A549 treated with dexamethasone at 1 μM for 4 hours (cell line): ENCODE data around the gene NCSTN. TPM values are rescaled to one million over a fixed set of nuclear protein-coding genes. Genes with fewer than 3 reads are reported as not detected.

Experiments
- total RNA-seq: library from RNA; stranded (reverse); fragments of 200-300 nt; extraction: Qiagen RNA extraction; gene quantifications from 5 replicates; pipeline ENCODE4 v1.2.3, GENCODE V29; 2022

Gene NCSTN
- total RNA-seq: 41.5 to 54.5 TPM (median 51.5 TPM) in 5 replicates

DNA sequence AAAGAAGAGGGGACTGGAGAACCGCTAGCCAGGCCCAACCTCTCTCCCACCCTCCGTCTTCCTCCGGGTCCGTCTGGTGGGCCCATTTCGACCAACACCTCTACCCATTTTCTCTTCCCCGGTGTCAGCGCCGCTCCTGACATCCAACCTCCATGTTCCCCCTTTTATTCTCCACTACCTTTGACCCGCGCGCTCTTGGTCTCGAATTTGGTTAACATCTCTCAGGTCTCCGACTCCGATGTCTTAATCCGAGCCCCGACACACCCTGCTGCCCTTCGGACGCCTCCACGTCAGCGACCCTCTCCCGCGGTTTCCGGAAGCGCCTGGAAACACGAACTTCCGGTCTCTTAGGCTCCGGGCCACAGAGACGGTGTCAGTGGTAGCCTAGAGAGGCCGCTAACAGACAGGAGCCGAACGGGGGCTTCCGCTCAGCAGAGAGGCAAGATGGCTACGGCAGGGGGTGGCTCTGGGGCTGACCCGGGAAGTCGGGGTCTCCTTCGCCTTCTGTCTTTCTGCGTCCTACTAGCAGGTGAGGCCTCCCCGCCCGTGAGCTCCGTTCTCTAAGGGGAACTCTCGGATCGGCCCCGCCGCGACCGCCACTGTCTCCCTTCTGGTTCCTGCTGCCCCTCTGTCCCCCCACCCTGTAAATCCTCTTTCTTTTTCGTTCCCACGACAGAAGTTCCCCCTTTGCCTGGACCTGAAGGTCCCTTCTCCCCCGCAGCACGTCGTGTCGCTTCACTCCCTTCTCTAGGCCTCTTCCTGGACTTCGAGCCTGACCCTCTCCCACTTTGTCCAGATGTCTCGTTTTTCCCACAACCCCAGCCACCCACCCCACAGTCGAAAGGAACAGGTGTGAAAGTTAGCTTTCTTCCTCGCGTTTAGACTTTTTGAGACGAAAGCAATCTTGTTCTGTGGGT, at the start of gene NCSTN, which contains the start of gene COPA:
Gene NCSTN (plus strand): TSS at position 431 of the 917 bp plus-strand sequence. CDS start 14 bp downstream, at position 445.
Gene COPA (minus strand): TSS at position 298 of the 917 bp plus-strand sequence. CDS start 80 bp downstream, at position 218.

DNA sequence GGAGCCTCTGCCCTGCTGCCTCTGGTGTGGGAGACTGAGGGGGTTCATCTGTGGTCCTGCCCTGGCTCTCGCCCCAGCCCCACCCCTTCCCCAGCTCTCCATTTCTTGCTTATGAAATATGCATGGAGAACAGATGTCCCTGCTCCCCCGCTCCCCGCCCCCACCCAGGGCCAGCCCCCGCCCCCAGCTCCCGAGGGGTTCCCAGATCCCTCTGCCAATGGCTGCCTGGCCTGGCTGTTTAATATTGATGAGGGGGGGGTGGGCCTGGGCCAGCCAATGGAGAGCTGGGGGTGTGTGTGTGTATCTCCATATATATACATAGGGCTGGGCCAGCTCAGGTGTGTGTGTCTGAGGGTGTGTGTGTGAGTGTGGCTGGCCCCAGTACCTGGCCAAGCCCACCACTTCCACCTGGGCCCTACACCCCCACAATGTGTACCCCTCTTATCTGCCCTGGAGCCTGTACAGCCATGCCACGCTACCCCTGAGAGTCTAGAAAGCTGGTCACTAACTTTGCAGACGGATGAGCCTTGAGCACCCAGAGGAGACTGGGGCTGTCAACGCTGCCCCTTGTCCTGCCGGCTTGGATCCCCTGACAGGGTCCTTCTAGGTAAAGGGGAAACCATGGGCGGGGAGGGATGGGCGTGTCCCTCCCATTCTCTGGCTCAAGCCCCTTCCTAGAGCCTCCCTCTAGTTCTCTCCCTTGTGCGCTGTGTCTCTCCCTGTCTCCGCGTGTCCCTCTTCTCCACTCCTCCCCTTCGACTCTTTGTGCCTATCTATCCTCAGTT, 23.7 kb downstream of the NCSTN start, which contains the start of gene NHLH1:
Gene NHLH1 (plus strand): TSS at position 341 of the 785 bp plus-strand sequence. CDS start 3,661 bp downstream, outside the sequence.

GRCh38 chr1:160400223-160400645, 57.1 kb downstream of the NCSTN start, which contains the start of gene VANGL2:
Gene VANGL2 (plus strand): TSS chr1:160400564. CDS start chr1:160415838, 15,274 bp downstream.

Other genes with a start within 250 kb of the NCSTN start
- 5.7 to 9.9 TPM (median 8.8 TPM) in 5 replicates for gene IGSF8, start 244.8 kb upstream of the NCSTN start, total RNA-seq
- 0.05 to 0.19 TPM (median 0.08 TPM) in 5 replicates for gene ATP1A2, start 227.6 kb upstream of the NCSTN start, total RNA-seq
- not detected in 5 replicates for gene ATP1A4, start 191.8 kb upstream of the NCSTN start, total RNA-seq
- gene CASQ1, start 152.8 kb upstream of the NCSTN start, total RNA-seq: 0.14 TPM in 1 of 5 replicates, not detected in the others
- gene PEA15, start 138.0 kb upstream of the NCSTN start, total RNA-seq: 184 to 201 TPM (median 189 TPM) in 5 replicates
- 35.2 to 54.7 TPM (median 50.2 TPM) in 5 replicates for gene DCAF8, start 80.8 kb upstream of the NCSTN start, total RNA-seq
- gene PEX19, start 58.2 kb upstream of the NCSTN start, total RNA-seq: 20.8 to 25.2 TPM (median 23.4 TPM) in 5 replicates
- 77.3 to 90.4 TPM (median 86.3 TPM) in 5 replicates for gene COPA, start 133 bp upstream of the NCSTN start, total RNA-seq
- 0.33 to 0.83 TPM (median 0.44 TPM) in 5 replicates for gene NHLH1, start 23.7 kb downstream of the NCSTN start, total RNA-seq
- gene VANGL2, start 57.2 kb downstream of the NCSTN start, total RNA-seq: 0.62 to 0.80 TPM (median 0.74 TPM) in 5 replicates
- gene SLAMF6, start 179.9 kb downstream of the NCSTN start, total RNA-seq: not detected in 5 replicates
- not detected in 5 replicates for gene CD84, start 236.1 kb downstream of the NCSTN start, total RNA-seq